Mesenchymal stem cell (in vitro differentiated cells and primary cell): Measurements from ENCODE around the gene STK40. TPM values are rescaled to one million over a fixed set of nuclear protein-coding genes. Genes with fewer than 3 reads are reported as not detected.

Experiments used
- DNase-seq: peaks from one replicate; pipeline ENCODE4 v3.0.0-alpha.2; 2013
- H2AFZ ChIP-seq: one replicate; pipeline ENCODE4 v1.6.1; 2013; ENCODE audit warnings: low read depth, mild to moderate bottlenecking, control low read depth, inconsistent platforms, low read length, moderate library complexity
- H2AK5ac ChIP-seq: 2 replicates; pipeline ENCODE4 v1.6.1; 2013; ENCODE audit warnings: low read length, moderate library complexity, mild to moderate bottlenecking, inconsistent platforms; ENCODE audit not compliant: severe bottlenecking
- H2BK120ac ChIP-seq: one replicate; pipeline ENCODE4 v1.6.1; 2013; ENCODE audit warnings: low read depth, mild to moderate bottlenecking, inconsistent platforms, low read length, moderate library complexity
- H2BK12ac ChIP-seq, 2 experiments: one replicate each; pipeline ENCODE4 v1.6.1; 2013; ENCODE audit warnings: inconsistent platforms in 2 of 2, low read length in 2 of 2, mild to moderate bottlenecking in 2 of 2, moderate library complexity in 2 of 2, control low read depth in 1 of 2
- H2BK15ac ChIP-seq: one replicate; pipeline ENCODE4 v1.6.1; 2013; ENCODE audit warnings: mild to moderate bottlenecking, low read depth, inconsistent platforms; ENCODE audit not compliant: poor library complexity, severe bottlenecking
- H2BK5ac ChIP-seq: 2 replicates; pipeline ENCODE4 v1.6.1; 2013; ENCODE audit warnings: low read depth, mild to moderate bottlenecking, low read length, control low read depth, inconsistent platforms; ENCODE audit not compliant: poor library complexity, severe bottlenecking
- H3K14ac ChIP-seq, 2 experiments: one replicate each; pipeline ENCODE4 v1.6.1; 2013; ENCODE audit warnings: inconsistent platforms in 2 of 2, low read length in 2 of 2, control low read depth in 1 of 2, mild to moderate bottlenecking in 1 of 2, moderate library complexity in 1 of 2
- H3K18ac ChIP-seq, 2 experiments: one replicate each; pipeline ENCODE4 v1.6.1; 2013; ENCODE audit warnings: inconsistent platforms in 2 of 2, low read length in 2 of 2, control low read depth in 1 of 2, low read depth in 1 of 2, mild to moderate bottlenecking in 1 of 2
- H3K23ac ChIP-seq, 2 experiments: one replicate each; pipeline ENCODE4 v1.6.1; 2013; ENCODE audit warnings: inconsistent platforms in 2 of 2, low read length in 2 of 2, mild to moderate bottlenecking in 2 of 2, moderate library complexity in 2 of 2, control low read depth in 1 of 2
- H3K27ac ChIP-seq: 2 replicates; pipeline ENCODE4 v1.5.1; 2013; ENCODE audit warnings: mild to moderate bottlenecking, moderate library complexity, low read length, control low read depth, inconsistent platforms; ENCODE audit not compliant: poor library complexity, severe bottlenecking
- H3K27me3 ChIP-seq, 2 experiments: 2 replicates each; pipeline versions ENCODE4 v1.6.1 to v1.7.0; 2013; ENCODE audit warnings: low read length in 2 of 2, mild to moderate bottlenecking in 2 of 2, moderate library complexity in 2 of 2, control low read depth in 1 of 2, inconsistent platforms in 1 of 2; ENCODE audit not compliant: control insufficient read depth in 1 of 2, insufficient read depth in 1 of 2
- H3K36me3 ChIP-seq, 2 experiments: 2 replicates each; pipeline versions ENCODE4 v1.6.1 to v1.7.0; 2013; ENCODE audit warnings: low read length in 2 of 2, control low read depth in 1 of 2, inconsistent platforms in 1 of 2, low read depth in 1 of 2, mild to moderate bottlenecking in 1 of 2; ENCODE audit not compliant: insufficient read depth in 2 of 2, control insufficient read depth in 1 of 2
- H3K4ac ChIP-seq, 2 experiments: one replicate each; pipeline ENCODE4 v1.6.1; 2013; ENCODE audit warnings: inconsistent platforms in 2 of 2, low read length in 2 of 2, mild to moderate bottlenecking in 2 of 2, moderate library complexity in 2 of 2, control low read depth in 1 of 2, low read depth in 1 of 2
- H3K4me1 ChIP-seq: 2 replicates; pipeline ENCODE4 v1.6.1; 2013; ENCODE audit warnings: low read depth, low read length, control low read depth; ENCODE audit not compliant: control insufficient read depth, insufficient read depth
- H3K4me2 ChIP-seq: 2 replicates; pipeline ENCODE4 v1.6.1; 2013; ENCODE audit warnings: low read length, mild to moderate bottlenecking, inconsistent platforms; ENCODE audit not compliant: poor library complexity, severe bottlenecking
- H3K4me3 ChIP-seq, 2 experiments: 2 replicates each; pipeline versions ENCODE4 v1.5.1 to v1.7.0; 2013; ENCODE audit warnings: low read length in 2 of 2, mild to moderate bottlenecking in 2 of 2, control low read depth in 1 of 2, low read depth in 1 of 2; ENCODE audit not compliant: insufficient read depth in 1 of 2
- H3K79me1 ChIP-seq: replicated peaks from 2 replicates; pipeline ENCODE4 v1.6.1; 2013; ENCODE audit warnings: mild to moderate bottlenecking, control low read depth, low read length, inconsistent platforms; ENCODE audit not compliant: poor library complexity, severe bottlenecking
- H3K9ac ChIP-seq: 2 replicates; pipeline ENCODE4 v1.7.0; 2013; ENCODE audit warnings: mild to moderate bottlenecking, low read length, moderate library complexity
- H3K9me3 ChIP-seq: 2 replicates; pipeline ENCODE4 v1.7.0; 2013; ENCODE audit warnings: mild to moderate bottlenecking, low read length; ENCODE audit not compliant: control insufficient read depth
- H4K8ac ChIP-seq: one replicate; pipeline ENCODE4 v1.6.1; 2013; ENCODE audit warnings: inconsistent platforms, mild to moderate bottlenecking, low read length, moderate library complexity
- H4K91ac ChIP-seq: one replicate; pipeline ENCODE4 v1.6.1; 2013; ENCODE audit warnings: mild to moderate bottlenecking, low read length, inconsistent platforms
- WGBS: methylation state at CpG from one replicate; pipeline ENCODE4 v1.1.7; 2013; ENCODE audit warnings: mixed read lengths; 5-methylcytosine and 5-hydroxymethylcytosine counted together
- small RNA-seq: library from polyadenylated mRNA; stranded (forward); fragments of <200 nt; extraction: miRNeasy Mini kit (QIAGEN cat#:217004); gene quantifications from one replicate; pipeline ENCODE3, GENCODE V24; 2013; ENCODE audit warnings: low read depth

Gene STK40

DNA sequence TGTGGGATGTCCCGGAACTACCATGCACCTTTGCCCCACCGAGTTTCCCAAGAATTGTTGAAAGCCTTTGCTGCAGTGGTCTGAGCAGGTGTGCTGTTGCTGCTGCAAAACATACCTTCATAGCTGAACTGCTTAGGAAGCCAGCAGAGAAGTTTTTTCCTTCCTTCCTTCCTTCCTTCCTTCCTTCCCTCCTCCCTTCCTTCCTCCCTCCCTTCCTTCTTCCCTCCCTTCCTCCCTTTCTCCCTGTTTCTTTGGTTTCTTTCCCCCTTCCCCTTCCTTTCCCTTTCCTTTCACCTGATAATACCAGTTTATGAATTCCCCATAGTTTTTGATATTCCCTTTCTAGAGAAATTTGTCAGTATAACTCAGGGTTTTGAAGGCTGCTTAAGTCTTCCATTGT lies 90.3 kb downstream of the STK40 start:
- H3K14ac ChIP-seq, result no peak overlapping the region
- H3K23ac ChIP-seq, result no peak overlapping the region
- DNase-seq, result no peak
- no peaks in the 10 kb centered on the region for H3K9me3 ChIP-seq
- no peak overlapping the region for H3K4me3 ChIP-seq
- peaks cover 41 to 88% of the 10 kb centered on the region in 2 experiments for H3K36me3 ChIP-seq
- H3K18ac ChIP-seq, result no peak overlapping the region
- no peak overlapping the region for H4K91ac ChIP-seq
- no peak overlapping the region for H3K4ac ChIP-seq
- no peak overlapping the region for H3K9ac ChIP-seq
- H3K27me3 ChIP-seq, result no peaks in the 10 kb centered on the region
- H3K79me1 ChIP-seq, result peaks cover 26% of the 10 kb centered on the region
- H2AFZ ChIP-seq, result no peak overlapping the region
- H3K4me1 ChIP-seq, result peaks cover 4% of the 10 kb centered on the region
- no peak overlapping the region for H3K27ac ChIP-seq
- 98% methylated on average over 2 of the region's 2 CpGs for WGBS
- H2BK15ac ChIP-seq, result no peak overlapping the region
- no peak overlapping the region for H4K8ac ChIP-seq
- no peak overlapping the region for H2AK5ac ChIP-seq
- no peak overlapping the region for H2BK5ac ChIP-seq
- no peak overlapping the region for H2BK120ac ChIP-seq
- no peak overlapping the region for H2BK12ac ChIP-seq
- no peak overlapping the region for H3K4me2 ChIP-seq

Small RNAs within 50 kb of the gene (small RNA-seq; reads per million reads assigned to genes)
- gene RNU4-27P (not detected), gene SNORA63C (2.3 reads per million)
